HS-27A (cell line): ENCODE results near the gene RNASET2.
"Not testable (repeated sequence)": the region's sequence is repeated elsewhere in the genome, so short reads cannot be mapped to it uniquely, and the experiment has no call there.

Experiments used
- DNase-seq: peaks from one replicate; pipeline ENCODE4 v3.0.0-alpha.2; 2012; ENCODE audit warnings: low read depth, missing footprints

Gene RNASET2

DNA sequence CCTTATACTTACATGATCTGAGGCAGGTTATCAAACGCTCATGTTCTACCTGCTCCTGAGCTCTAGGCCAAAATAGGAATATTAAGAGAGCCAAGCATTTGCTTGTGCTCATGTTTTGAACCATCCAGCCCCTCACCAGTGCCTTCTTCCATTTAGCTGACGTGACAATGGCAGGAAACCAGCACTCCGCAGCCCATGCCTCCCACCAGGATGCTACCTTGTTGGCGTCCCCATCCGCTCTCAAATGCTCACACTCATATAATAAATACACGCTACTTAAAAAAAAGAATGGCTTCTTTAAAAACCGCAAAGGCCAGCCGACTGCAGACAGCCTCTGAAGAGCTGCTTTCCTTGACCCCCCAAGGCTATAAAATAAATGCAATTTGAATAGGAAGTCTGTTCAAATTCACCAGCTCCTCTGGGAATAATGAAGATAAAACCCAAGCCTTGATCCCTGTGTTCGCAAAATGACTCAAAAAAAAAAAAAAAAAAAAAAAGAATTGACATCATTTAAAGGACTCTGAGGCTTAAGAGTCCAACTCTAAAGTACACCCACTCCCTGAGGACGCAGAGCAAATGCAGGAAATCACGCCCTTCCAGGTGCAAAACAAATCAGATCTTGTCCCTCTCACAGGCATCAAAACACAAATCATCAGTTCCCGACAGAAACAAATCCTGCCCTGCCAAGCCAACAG is 29.0 kb downstream of the RNASET2 start:
- no peak for DNase-seq

DNA sequence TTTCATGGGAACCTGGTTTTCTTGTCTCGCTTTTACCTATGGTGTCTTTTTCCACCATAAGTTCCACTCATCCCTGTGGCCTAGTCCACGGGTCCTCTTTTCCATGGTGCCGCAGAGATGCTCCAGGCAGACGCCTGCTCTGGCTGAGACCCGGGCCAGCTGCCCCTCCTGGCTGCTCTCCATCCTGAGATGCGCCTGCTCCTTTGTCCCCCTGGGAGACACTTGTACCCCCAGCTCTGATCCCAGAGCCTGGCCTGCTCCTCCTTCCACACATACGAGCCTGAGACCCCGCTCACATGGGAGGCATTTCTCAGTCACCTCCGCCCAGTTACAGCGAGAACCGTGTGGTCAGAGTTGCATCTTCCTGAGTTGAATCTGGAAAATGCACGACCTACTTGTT is 29.6 kb downstream of the RNASET2 start:
- DNase-seq: no peak

GRCh38 chr6:166925141-166925996 is 31.0 kb downstream of the RNASET2 start:
- DNase-seq: no peak

- DNase-seq: no peak
Measured at GRCh38 chr6:166924531-166924930, 31.8 kb downstream of the RNASET2 start.

DNA sequence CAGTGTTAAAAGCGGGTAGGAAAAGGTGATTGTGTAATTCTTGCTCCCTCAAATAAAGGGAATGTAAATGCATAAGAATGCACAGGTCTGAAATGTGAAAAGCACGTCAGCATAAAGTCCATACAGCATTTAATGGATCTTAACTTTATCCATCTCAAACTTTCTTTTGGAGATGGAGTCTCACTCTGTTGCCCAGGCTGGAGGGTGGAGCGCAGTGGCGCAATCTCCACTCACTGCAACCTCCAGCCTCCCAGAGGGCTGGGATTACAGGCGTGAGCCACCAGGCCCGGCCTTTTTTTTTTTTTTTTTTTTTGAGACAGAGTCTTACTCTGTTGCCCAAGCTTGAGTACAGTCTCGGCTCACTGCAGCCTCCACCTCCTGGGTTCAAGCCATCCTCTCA is 33.4 kb downstream of the RNASET2 start:
- no peak for DNase-seq

GRCh38 chr6:166921570-166921969 is 34.8 kb downstream of the RNASET2 start:
- DNase-seq: no peak

GRCh38 chr6:166916824-166917223 is 39.5 kb downstream of the RNASET2 start:
- no peak for DNase-seq

DNA sequence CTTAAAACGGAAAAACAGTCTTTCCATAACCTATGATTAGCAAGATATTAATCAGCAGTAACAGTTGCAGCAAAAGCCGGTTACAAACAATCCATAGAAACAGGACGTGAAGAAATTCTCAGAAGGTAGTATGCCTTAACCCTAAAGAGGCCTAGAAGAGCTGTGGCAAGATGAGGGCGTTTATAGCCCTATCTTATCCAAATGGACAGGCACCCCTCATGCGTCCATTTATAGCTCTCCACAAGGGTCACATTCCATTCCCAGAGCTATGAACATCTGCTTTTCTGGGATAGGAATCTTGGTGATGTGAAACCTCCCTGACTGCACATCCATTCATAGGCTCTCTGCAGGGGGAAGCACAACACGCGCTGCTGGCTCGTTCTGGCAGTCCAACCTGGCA is 40.9 kb downstream of the RNASET2 start:
- not testable (repeated sequence) for DNase-seq

GRCh38 chr6:166914952-166915351 is 41.4 kb downstream of the RNASET2 start:
- DNase-seq: not testable (repeated sequence)

- DNase-seq: no peak
Measured at GRCh38 chr6:166911248-166911677, 45.1 kb downstream of the RNASET2 start.

GRCh38 chr6:166910601-166911000 is 45.7 kb downstream of the RNASET2 start:
- no peak for DNase-seq

- no peak for DNase-seq
Measured at GRCh38 chr6:166908811-166909210, 47.5 kb downstream of the RNASET2 start.

- no peak for DNase-seq
Measured at GRCh38 chr6:166907871-166908806, 48.2 kb downstream of the RNASET2 start.

DNA sequence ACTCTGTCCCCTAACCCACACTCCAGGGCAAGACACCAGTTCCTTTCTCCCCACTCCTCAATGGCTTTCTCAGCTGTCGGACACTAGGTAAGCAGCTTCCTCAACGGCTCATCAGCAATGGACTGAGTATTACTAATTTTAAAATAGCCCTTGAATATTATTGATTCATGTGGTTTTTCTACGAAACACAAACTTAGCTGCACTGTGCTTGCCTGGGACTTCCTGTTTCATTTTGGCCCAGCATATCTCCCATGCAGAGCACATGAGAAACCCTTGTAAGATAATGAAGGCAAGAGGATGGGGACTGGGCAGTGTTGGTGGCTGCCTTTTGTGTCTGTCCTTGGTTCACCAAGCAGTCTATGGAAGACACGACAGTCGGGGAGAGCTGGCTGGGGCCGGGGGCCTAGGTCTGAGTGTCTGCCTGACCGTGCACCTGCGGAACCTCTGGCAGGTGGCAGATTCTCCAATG is 48.9 kb downstream of the RNASET2 start:
- no peak for DNase-seq

DNA sequence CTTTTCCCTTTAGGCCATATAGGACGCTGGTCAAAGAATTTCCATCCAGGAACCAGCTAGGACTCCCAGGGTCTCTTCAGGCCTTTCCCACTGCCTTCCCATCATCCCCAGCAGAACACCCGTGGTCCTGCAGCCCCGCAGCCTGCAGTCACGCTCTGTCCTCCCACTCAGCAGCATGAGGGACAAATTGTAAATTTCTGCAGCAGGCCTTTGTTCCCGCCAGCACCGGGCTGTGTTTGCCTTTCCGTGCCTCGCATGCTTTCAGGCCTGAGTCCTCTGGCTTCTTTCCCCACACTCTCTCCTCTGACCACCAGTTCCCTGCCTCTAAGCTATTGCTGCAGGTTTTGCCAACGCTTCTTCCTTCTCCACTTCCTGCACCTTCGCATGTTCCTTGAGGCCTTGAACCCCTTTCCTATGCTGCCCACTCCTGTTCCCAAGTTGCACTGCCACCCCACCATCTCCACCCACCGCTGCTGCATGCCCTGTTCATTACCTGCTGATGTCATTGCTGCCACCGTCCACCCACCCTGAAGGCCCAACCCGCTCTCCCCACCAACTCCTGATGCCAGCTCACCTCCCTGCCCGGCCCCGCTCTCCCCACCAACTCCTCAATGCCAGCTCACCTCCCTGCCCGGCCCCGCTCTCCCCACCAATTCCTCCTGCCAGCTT is 49.8 kb downstream of the RNASET2 start:
- no peak for DNase-seq

GRCh38 chr6:166905505-166906134 is 50.7 kb downstream of the RNASET2 start:
- DNase-seq: no peak

GRCh38 chr6:166905013-166905412 is 51.3 kb downstream of the RNASET2 start:
- no peak for DNase-seq

GRCh38 chr6:166904101-166904746 is 52.1 kb downstream of the RNASET2 start:
- DNase-seq: no peak

- DNase-seq: no peak
Measured at GRCh38 chr6:166903500-166903899, 52.9 kb downstream of the RNASET2 start.

- DNase-seq: no peak
Measured at GRCh38 chr6:166903027-166903426, 53.3 kb downstream of the RNASET2 start.
